Gastroesophageal sphincter (tissue), 4 donors: ENCODE data around the gene IFIT3. TPM values are rescaled to one million over a fixed set of nuclear protein-coding genes. Genes with fewer than 3 reads are reported as not detected.
A peak's percentile ranks its signal among the peaks of the same experiment; 100 is the strongest.

Experiments
- ATAC-seq: fragments of 150-250 bp; one replicate; pipeline ENCODE4 v1.9.1; 2016; ENCODE audit warnings: mild to moderate bottlenecking, moderate library complexity
- H3K27ac ChIP-seq, 4 donors: fragments of 200-600 bp; sonication (generic) in 3 of 4; 1 replicate in 3 of 4; 2 replicates in 1 of 4; pipeline ENCODE4 v1.5.1; 2016 to 2019
- H3K27me3 ChIP-seq: fragments of 200-600 bp; sonication (generic); one replicate; pipeline ENCODE4 v1.5.1; 2019
- H3K36me3 ChIP-seq, 2 donors: fragments of 200-600 bp; sonication (generic); one replicate each; pipeline ENCODE4 v1.5.1; 2019; ENCODE audit warnings: control low read depth in 1 of 2
- H3K4me1 ChIP-seq, 3 donors: fragments of 200-600 bp; sonication (generic); 1 replicate in 2 of 3; 2 replicates in 1 of 3; pipeline ENCODE4 v1.5.1; 2016 to 2019; ENCODE audit warnings: control low read depth in 2 of 3
- H3K4me3 ChIP-seq, 2 donors: fragments of 200-600 bp; sonication (generic); one replicate each; pipeline ENCODE4 v1.5.1; 2019; ENCODE audit warnings: mild to moderate bottlenecking in 1 of 2, moderate library complexity in 1 of 2
- H3K9me3 ChIP-seq, 3 donors: fragments of 200-600 bp; sonication (generic); one replicate each; pipeline ENCODE4 v1.5.1; 2017 to 2019; ENCODE audit warnings: control low read depth in 2 of 3
- EP300 ChIP-seq: sonication (generic); formaldehyde crosslinking; IDR thresholded peaks from one replicate; pipeline ENCODE4 v1.6.1; 2017; ENCODE audit warnings: antibody characterized with exemption, mild to moderate bottlenecking
- POLR2A ChIP-seq, 2 donors: fragments of 450-650 bp; IDR thresholded peaks; one replicate each; pipeline ENCODE4 v1.6.1; 2017; ENCODE audit warnings: antibody characterized with exemption in 2 of 2, mild to moderate bottlenecking in 2 of 2, moderate library complexity in 1 of 2
- POLR2AphosphoS5 ChIP-seq: sonication (generic); formaldehyde crosslinking; IDR thresholded peaks from one replicate; pipeline ENCODE4 v1.6.1; 2017; ENCODE audit warnings: antibody characterized with exemption
- WGBS, 2 donors: methylation state at CpG; one replicate each; pipeline ENCODE4 v1.1.5; 2018; ENCODE audit warnings: low coverage in 1 of 2; 5-methylcytosine and 5-hydroxymethylcytosine counted together
- total RNA-seq, 4 donors: library from RNA; depleted of rRNA; stranded (reverse); fragments of >200 nt; gene quantifications; one replicate each; pipeline ENCODE4 v1.1.0, GENCODE V29; 2016
- TF ChIP-seq, protein P1 (sequence below), 4 experiments: fragments of 200-600 bp in 2 of 4; fragments of 450-650 bp in 2 of 4; sonication (generic) in 1 of 4; IDR thresholded peaks; one replicate each; pipeline ENCODE4 v1.5.1; 2017 to 2019; ENCODE audit warnings: antibody characterized with exemption in 4 of 4, mild to moderate bottlenecking in 2 of 4, moderate library complexity in 2 of 4

The IFIT3 gene
- total RNA-seq, 4 donors from 2014 or later = 8.1 to 15.5 (median 11.9) TPM

GRCh38 chr10:89345367-89346000 lies 17.7 kb downstream of the IFIT3 start:
- no peaks in the 10 kb centered on the region for H3K9me3 ChIP-seq
- 84 to 90% methylated on average over 3 to 4 of the region's 4 CpGs for WGBS, 2 donors
- ATAC-seq = no peak
- H3K27ac ChIP-seq = no peak overlapping the region
- TF ChIP-seq POLR2A (IDR thresholded peaks at IDR 0.05) = no peak
- TF ChIP-seq, protein P1, sequence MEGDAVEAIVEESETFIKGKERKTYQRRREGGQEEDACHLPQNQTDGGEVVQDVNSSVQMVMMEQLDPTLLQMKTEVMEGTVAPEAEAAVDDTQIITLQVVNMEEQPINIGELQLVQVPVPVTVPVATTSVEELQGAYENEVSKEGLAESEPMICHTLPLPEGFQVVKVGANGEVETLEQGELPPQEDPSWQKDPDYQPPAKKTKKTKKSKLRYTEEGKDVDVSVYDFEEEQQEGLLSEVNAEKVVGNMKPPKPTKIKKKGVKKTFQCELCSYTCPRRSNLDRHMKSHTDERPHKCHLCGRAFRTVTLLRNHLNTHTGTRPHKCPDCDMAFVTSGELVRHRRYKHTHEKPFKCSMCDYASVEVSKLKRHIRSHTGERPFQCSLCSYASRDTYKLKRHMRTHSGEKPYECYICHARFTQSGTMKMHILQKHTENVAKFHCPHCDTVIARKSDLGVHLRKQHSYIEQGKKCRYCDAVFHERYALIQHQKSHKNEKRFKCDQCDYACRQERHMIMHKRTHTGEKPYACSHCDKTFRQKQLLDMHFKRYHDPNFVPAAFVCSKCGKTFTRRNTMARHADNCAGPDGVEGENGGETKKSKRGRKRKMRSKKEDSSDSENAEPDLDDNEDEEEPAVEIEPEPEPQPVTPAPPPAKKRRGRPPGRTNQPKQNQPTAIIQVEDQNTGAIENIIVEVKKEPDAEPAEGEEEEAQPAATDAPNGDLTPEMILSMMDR (IDR thresholded peaks at IDR 0.05) = no peak
- no peaks in the 10 kb centered on the region for H3K27me3 ChIP-seq
- peaks cover 0 to 8% of the 10 kb centered on the region in 2 donors for H3K36me3 ChIP-seq
- H3K4me1 ChIP-seq = peaks cover 0 to 38% (median 8%) of the 10 kb centered on the region in 3 donors
- H3K4me3 ChIP-seq = no peak overlapping the region

DNA sequence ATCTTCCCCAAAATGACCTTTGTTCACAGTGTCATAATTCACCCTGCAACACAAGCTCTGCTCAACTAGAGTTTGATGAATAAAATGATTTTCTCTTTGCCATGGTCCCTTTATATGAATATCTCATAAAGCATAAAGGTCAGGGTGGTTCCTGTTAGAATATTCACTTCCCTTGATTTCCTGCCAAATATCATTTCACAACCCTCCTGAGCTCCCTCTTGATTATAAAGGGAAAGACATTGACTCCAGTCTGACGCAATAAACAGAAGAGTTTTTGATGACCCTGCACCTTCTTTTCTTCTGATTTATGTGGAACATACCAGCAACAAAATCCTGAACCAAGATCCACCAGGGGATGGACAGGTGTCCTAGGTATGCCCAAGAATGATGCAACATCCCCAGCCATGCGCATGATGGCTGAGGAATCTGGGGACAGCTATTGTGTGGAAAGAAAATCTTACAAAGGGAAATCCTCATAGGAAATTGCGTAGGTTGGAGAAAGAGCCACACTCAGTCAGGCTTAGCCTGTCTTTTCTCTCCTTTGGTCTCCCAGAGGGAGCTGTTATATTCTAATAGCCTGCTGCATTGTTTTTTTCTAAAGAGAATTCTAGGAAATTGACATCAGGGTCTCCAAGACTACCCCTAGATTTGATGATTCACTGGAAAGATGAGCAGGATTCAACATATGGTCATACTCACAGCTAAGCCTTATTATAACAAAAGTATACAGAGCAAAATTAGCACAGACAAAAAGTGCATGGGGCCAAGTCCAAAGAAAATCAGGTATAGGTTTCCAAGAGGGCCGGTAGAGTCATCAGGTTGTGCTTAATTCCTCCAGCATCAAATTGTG lies 18.8 kb downstream of the IFIT3 start:
- H3K27ac ChIP-seq = peak overlapping the region in 3 of 4 donors; percentile 16 to 64 (median 59)
- H3K27me3 ChIP-seq = no peaks in the 10 kb centered on the region
- H3K9me3 ChIP-seq = no peaks in the 10 kb centered on the region
- no peak overlapping the region for H3K4me3 ChIP-seq
- no peaks in the 10 kb centered on the region for H3K36me3 ChIP-seq
- H3K4me1 ChIP-seq = peaks cover under 1 to 49% (median 15%) of the 10 kb centered on the region in 3 donors
- peak; percentile 47 for ATAC-seq
- TF ChIP-seq EP300 (no peak), POLR2AphosphoS5 (peak; percentile 7), POLR2A (IDR thresholded peaks at IDR 0.05) (no peak)
- TF ChIP-seq, protein P1 (IDR thresholded peaks at IDR 0.05) = no peak
- 69 to 71% methylated on average over 2 to 4 of the region's 4 CpGs for WGBS, 2 donors

DNA sequence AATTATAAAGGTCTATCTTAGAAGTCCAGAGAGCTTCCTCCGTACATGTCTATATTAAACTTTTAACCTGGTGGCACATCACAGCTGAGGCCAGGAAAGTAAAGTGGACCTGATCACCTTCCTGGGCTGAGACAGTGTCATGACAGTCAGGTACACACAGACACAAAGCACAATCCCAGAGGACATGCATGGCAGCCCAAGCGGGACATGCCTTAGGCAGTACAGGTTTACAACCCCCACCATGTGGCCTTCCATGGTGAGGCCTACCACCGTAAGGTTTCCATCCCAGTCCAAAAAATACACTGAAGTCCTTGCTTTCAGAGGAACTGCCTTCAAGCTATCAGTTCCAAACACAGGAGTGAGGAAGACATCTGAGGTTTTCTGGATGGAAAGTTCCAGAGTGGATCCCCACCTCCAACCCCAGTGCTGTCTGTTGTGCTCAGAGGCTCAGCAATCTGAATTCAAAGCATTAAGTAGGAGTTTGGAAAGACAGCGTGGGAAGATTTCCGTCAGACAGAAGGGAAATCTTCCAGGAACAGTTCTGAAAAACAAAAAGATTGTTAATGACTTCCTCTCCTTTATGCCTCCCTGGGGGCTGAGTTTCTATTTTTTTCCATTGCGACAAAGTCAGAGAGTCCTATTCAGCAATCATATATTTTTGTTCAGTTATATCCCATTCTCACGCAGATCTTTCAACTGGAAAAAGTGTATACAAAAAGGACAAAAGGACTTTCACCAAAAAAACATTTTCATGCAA lies 20.1 kb downstream of the IFIT3 start:
- no peaks in the 10 kb centered on the region for H3K9me3 ChIP-seq
- ATAC-seq = no peak
- H3K4me3 ChIP-seq = no peak overlapping the region
- H3K27me3 ChIP-seq = no peaks in the 10 kb centered on the region
- H3K36me3 ChIP-seq = no peaks in the 10 kb centered on the region
- peak overlapping the region in 3 of 4 donors; percentile 41 to 64 (median 59) for H3K27ac ChIP-seq
- TF ChIP-seq POLR2AphosphoS5 = no peak
- no peak for TF ChIP-seq EP300
- TF ChIP-seq POLR2A (IDR thresholded peaks at IDR 0.05) = no peak
- TF ChIP-seq, protein P1 (IDR thresholded peaks at IDR 0.05) = no peak
- WGBS, 2 donors = 58 to 67% methylated on average over 5 of the region's 7 CpGs
- H3K4me1 ChIP-seq = peaks cover 4 to 49% (median 23%) of the 10 kb centered on the region in 3 donors

GRCh38 chr10:89348481-89348880 lies 20.7 kb downstream of the IFIT3 start:
- H3K36me3 ChIP-seq = no peaks in the 10 kb centered on the region
- WGBS, 2 donors = 68 to 77% methylated on average over 5 of the region's 5 CpGs
- peak overlapping the region in 2 of 4 donors; percentile 52 to 59 for H3K27ac ChIP-seq
- no peak for ATAC-seq
- H3K4me1 ChIP-seq = peaks cover 4 to 44% (median 23%) of the 10 kb centered on the region in 3 donors
- TF ChIP-seq EP300 = no peak
- TF ChIP-seq, protein P1 (IDR thresholded peaks at IDR 0.05) = no peak
- no peak for TF ChIP-seq POLR2A (IDR thresholded peaks at IDR 0.05)
- no peak for TF ChIP-seq POLR2AphosphoS5
- no peak overlapping the region for H3K4me3 ChIP-seq
- no peaks in the 10 kb centered on the region for H3K27me3 ChIP-seq
- no peaks in the 10 kb centered on the region for H3K9me3 ChIP-seq
